Testis (tissue), 3 donors: ENCODE measurements around the gene HOXC6. TPM values are rescaled to one million over a fixed set of nuclear protein-coding genes. Genes with fewer than 3 reads are reported as not detected.
"Not testable (repeated sequence)": the region's sequence is repeated elsewhere in the genome, so short reads cannot be mapped to it uniquely, and the experiment has no call there.

Experiments
- DNase-seq: peaks from one replicate; pipeline ENCODE4 v3.0.0-alpha.2; 2019
- H3K27ac ChIP-seq, 2 donors: fragments of 200-600 bp; sonication (generic); one replicate each; pipeline ENCODE4 v1.5.1; 2019
- H3K27me3 ChIP-seq: fragments of 200-600 bp; sonication (generic); one replicate; pipeline ENCODE4 v1.5.1; 2019
- H3K36me3 ChIP-seq: fragments of 200-600 bp; sonication (generic); one replicate; pipeline ENCODE4 v1.5.1; 2017; ENCODE audit warnings: low read depth; ENCODE audit errors: missing control alignments
- H3K4me1 ChIP-seq: fragments of 200-600 bp; sonication (generic); one replicate; pipeline ENCODE4 v1.5.1; 2019
- H3K4me3 ChIP-seq, 2 donors: fragments of 200-600 bp; sonication (generic); one replicate each; pipeline ENCODE4 v1.5.1; 2017 to 2019
- H3K9me3 ChIP-seq: fragments of 200-600 bp; sonication (generic); one replicate; pipeline ENCODE4 v1.5.1; 2017
- CTCF ChIP-seq, 3 experiments: fragments of 450-650 bp in 2 of 3; fragments of 200-600 bp in 1 of 3; sonication (generic) in 1 of 3; IDR thresholded peaks; one replicate each; pipeline ENCODE4 v1.5.1; 2016 to 2019; ENCODE audit warnings: antibody characterized with exemption in 3 of 3, mild to moderate bottlenecking in 2 of 3, moderate library complexity in 1 of 3
- POLR2A ChIP-seq: fragments of 450-650 bp; IDR thresholded peaks from one replicate; pipeline ENCODE4 v1.6.1; 2017; ENCODE audit warnings: antibody characterized with exemption, mild to moderate bottlenecking, moderate library complexity
- WGBS, 2 donors: methylation state at CpG; one replicate each; pipeline ENCODE4 v1.1.5; 2018; 5-methylcytosine and 5-hydroxymethylcytosine counted together
- intact Hi-C: fragments of 100-400 bp; cut with DNase I; formaldehyde crosslinking; loops from one replicate; pipeline ENCODE4 v1.15.1; 2023; ENCODE audit warnings: low total_unique reads
- polyA plus RNA-seq: library from polyadenylated mRNA; stranded (reverse); fragments of 350-450 nt; fragmentation: Illumina TruSeq; extraction: RNeasy Lipid Tissue Mini Kit (QIAGEN cat#74804); gene quantifications from one replicate; pipeline ENCODE4 v1.2.3, GENCODE V29; 2014; ENCODE audit warnings: low read depth, low replicate concordance; ENCODE audit not compliant: insufficient read depth
- total RNA-seq, 2 donors: library from RNA; depleted of rRNA; stranded (reverse); fragments of >200 nt; gene quantifications; one replicate each; pipeline ENCODE4 v1.2.3, GENCODE V29; 2016

Gene HOXC6
- total and polyA plus RNA-seq, 3 donors from 2014 or later, result 1.9 to 5.4 (median 4.0) TPM

- TF ChIP-seq POLR2A (no peak), CTCF (IDR thresholded peaks at IDR 0.05) (no peak)
- H3K27me3 ChIP-seq, result no peaks in the 10 kb centered on the region
- no peak for DNase-seq
- intact Hi-C loops, result no loop called here
- H3K36me3 ChIP-seq, result no peaks in the 10 kb centered on the region
- no peak overlapping the region for H3K4me3 ChIP-seq
- WGBS, 2 donors, result 92 to 93% methylated on average over 4 of the region's 4 CpGs
- H3K9me3 ChIP-seq, result no peaks in the 10 kb centered on the region
- H3K27ac ChIP-seq, result no peak overlapping the region
- no peaks in the 10 kb centered on the region for H3K4me1 ChIP-seq
Observed at GRCh38 chr12:54068418-54069070, 40.3 kb downstream of the HOXC6 start.

GRCh38 chr12:54071942-54072341 lies 43.7 kb downstream of the HOXC6 start:
- DNase-seq, result no peak
- Histone ChIP-seq H3K4me1 (no peaks in the 10 kb centered on the region), H3K9me3 (no peaks in the 10 kb centered on the region), H3K27ac (no peak overlapping the region), H3K36me3 (no peaks in the 10 kb centered on the region), H3K27me3 (no peaks in the 10 kb centered on the region), H3K4me3 (no peak overlapping the region)
- intact Hi-C loops, result no loop called here
- TF ChIP-seq CTCF (IDR thresholded peaks at IDR 0.05) (no peak), POLR2A (no peak)
- WGBS, 2 donors, result 68 to 77% methylated on average over 1 of the region's 1 CpG

- intact Hi-C loops, result no loop called here
- no peaks in the 10 kb centered on the region for H3K27me3 ChIP-seq
- WGBS, 2 donors, result 86% methylated on average over 6 of the region's 6 CpGs
- H3K36me3 ChIP-seq, result no peaks in the 10 kb centered on the region
- no peak overlapping the region for H3K4me3 ChIP-seq
- TF ChIP-seq CTCF (IDR thresholded peaks at IDR 0.05), result no peak
- TF ChIP-seq POLR2A, result no peak
- DNase-seq, result no peak
- H3K27ac ChIP-seq, result no peak overlapping the region
- no peaks in the 10 kb centered on the region for H3K9me3 ChIP-seq
- H3K4me1 ChIP-seq, result no peaks in the 10 kb centered on the region
Observed at GRCh38 chr12:54074308-54074707, 46.1 kb downstream of the HOXC6 start.

GRCh38 chr12:54075409-54075808 lies 47.2 kb downstream of the HOXC6 start:
- no peaks in the 10 kb centered on the region for H3K9me3 ChIP-seq
- H3K36me3 ChIP-seq, result no peaks in the 10 kb centered on the region
- WGBS, 2 donors, result 71 to 75% methylated on average over 6 of the region's 6 CpGs
- no peak for DNase-seq
- TF ChIP-seq CTCF (IDR thresholded peaks at IDR 0.05) (no peak), POLR2A (no peak)
- intact Hi-C loops, result no loop called here
- no peaks in the 10 kb centered on the region for H3K27me3 ChIP-seq
- no peak overlapping the region for H3K27ac ChIP-seq
- H3K4me3 ChIP-seq, result no peak overlapping the region
- no peaks in the 10 kb centered on the region for H3K4me1 ChIP-seq

GRCh38 chr12:54075974-54076373 lies 47.7 kb downstream of the HOXC6 start:
- no peak for TF ChIP-seq POLR2A
- TF ChIP-seq CTCF (IDR thresholded peaks at IDR 0.05), result no peak
- DNase-seq, result no peak
- Histone ChIP-seq H3K9me3 (no peaks in the 10 kb centered on the region), H3K4me1 (no peaks in the 10 kb centered on the region), H3K4me3 (no peak overlapping the region), H3K36me3 (no peaks in the 10 kb centered on the region), H3K27ac (no peak overlapping the region), H3K27me3 (no peaks in the 10 kb centered on the region)
- intact Hi-C loops, result no loop called here

- H3K9me3 ChIP-seq, H3K4me3 ChIP-seq, H3K4me1 ChIP-seq, DNase-seq, H3K27me3 ChIP-seq, H3K36me3 ChIP-seq, intact Hi-C loops: not testable (repeated sequence)
- peak overlapping the region in 1 of 2 donors; percentile 18 for H3K27ac ChIP-seq
- 76% methylated on average over 10 of the region's 10 CpGs for WGBS, 2 donors
Observed at GRCh38 chr12:54077843-54078242, 49.6 kb downstream of the HOXC6 start.

- DNase-seq, H3K27ac ChIP-seq, H3K27me3 ChIP-seq, H3K4me3 ChIP-seq, H3K4me1 ChIP-seq, H3K36me3 ChIP-seq, intact Hi-C loops, H3K9me3 ChIP-seq: not testable (repeated sequence)
- 67 to 70% methylated on average over 6 to 9 of the region's 9 CpGs for WGBS, 2 donors
Observed at GRCh38 chr12:54079115-54079514, 50.9 kb downstream of the HOXC6 start.
